ENCODE data around the gene LINS1.

- TF ChIP-seq MAX (IDR thresholded peaks at IDR 0.05): no peak
- no peak for TF ChIP-seq HMGXB4 (CRISPR knock-in tag; IDR thresholded peaks at IDR 0.05; ENCODE audit: borderline replicate concordance)
- TF ChIP-seq RFX5 (IDR thresholded peaks at IDR 0.05): no peak
- TF ChIP-seq MAFK (IDR thresholded peaks at IDR 0.05; ENCODE audit: partially characterized antibody): no peak
These were observed 59.7 kb downstream of the LINS1 start for GRCh38 chr15:100542290-100542689.
